ENCODE results near the gene TMEM204.

Gene TMEM204

GRCh38 chr16:1499756-1500464 is 33.6 kb upstream of the TMEM204 start:
- DNase-seq = no peak

- no peak for DNase-seq
Measured at GRCh38 chr16:1500465-1501150, 32.9 kb upstream of the TMEM204 start.

GRCh38 chr16:1501630-1502029 is 31.8 kb upstream of the TMEM204 start:
- no peak for DNase-seq

GRCh38 chr16:1502092-1503004 is 31.1 kb upstream of the TMEM204 start:
- DNase-seq = no peak

GRCh38 chr16:1503110-1503955 is 30.1 kb upstream of the TMEM204 start:
- no peak for DNase-seq

GRCh38 chr16:1505073-1505844 is 28.2 kb upstream of the TMEM204 start:
- no peak for DNase-seq

- DNase-seq = no peak
Measured at GRCh38 chr16:1505912-1506311, 27.6 kb upstream of the TMEM204 start.

- DNase-seq = no peak
Measured at GRCh38 chr16:1506494-1507213, 26.8 kb upstream of the TMEM204 start.

GRCh38 chr16:1508494-1509187 is 24.8 kb upstream of the TMEM204 start:
- DNase-seq = no peak

- no peak for DNase-seq
Measured at GRCh38 chr16:1509307-1510221, 23.9 kb upstream of the TMEM204 start.

- DNase-seq = no peak
Measured at GRCh38 chr16:1510272-1510671, 23.2 kb upstream of the TMEM204 start.

GRCh38 chr16:1510941-1511351 is 22.5 kb upstream of the TMEM204 start:
- no peak for DNase-seq

- DNase-seq = no peak
Measured at GRCh38 chr16:1511662-1512569, 21.6 kb upstream of the TMEM204 start.

- no peak for DNase-seq
Measured at GRCh38 chr16:1512774-1513173, 20.7 kb upstream of the TMEM204 start.

- DNase-seq = no peak
Measured at GRCh38 chr16:1514507-1514906, 19.0 kb upstream of the TMEM204 start.

- DNase-seq = no peak
Measured at GRCh38 chr16:1518626-1519135, 14.8 kb upstream of the TMEM204 start.

- DNase-seq = no peak
Measured at GRCh38 chr16:1519831-1520230, 13.6 kb upstream of the TMEM204 start.

- no peak for DNase-seq
Measured at GRCh38 chr16:1520461-1520860, 13.0 kb upstream of the TMEM204 start.

Data from T-helper 1 cell (primary cell).